ENCODE results near the gene TAGLN3.

TAGLN3 gene

DNA sequence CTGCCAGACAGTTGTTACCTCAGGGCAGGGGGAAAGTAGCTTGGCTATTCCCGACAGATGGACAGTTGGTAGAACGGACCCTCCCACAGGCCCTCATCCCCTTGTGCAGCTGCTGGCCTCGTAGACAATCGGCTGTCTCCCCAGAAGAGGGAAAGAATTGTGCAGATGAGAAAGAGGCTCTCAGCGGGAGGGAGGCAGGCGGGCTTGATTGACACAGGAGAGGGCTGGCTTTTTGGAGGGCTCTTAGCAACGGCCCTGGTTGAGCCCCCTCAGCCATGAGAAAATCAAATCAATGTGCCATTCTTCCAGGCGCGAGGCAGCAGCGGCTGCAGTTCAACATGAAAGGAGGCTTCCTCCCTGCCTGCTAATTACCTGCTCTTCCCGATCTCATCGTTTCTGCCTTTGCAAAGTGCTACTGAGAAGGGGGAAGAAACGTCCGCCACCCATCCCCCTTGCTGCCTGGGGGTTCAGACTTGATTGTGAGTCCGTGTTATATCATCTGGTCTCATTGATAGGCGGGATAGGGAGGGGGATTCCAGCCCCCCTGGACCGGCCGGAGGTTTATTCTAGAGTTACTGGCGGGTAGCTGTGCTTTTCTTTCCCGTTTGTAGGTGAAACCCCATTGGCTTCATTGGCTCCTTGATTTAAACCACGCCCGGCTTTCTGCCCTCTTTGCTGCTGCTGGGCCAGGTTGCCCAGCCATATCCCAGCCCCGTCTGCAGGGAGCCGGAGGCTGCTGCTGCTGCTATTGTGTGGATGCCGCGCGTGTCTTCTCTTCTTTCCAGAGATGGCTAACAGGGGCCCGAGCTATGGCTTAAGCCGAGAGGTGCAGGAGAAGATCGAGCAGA is at the start of gene TAGLN3:
TSS of gene TAGLN3 (plus strand) at position 287 of the 848 bp plus-strand sequence. CDS start at position 788, 501 bp downstream.
- FAIRE-seq, result no peak

DNA sequence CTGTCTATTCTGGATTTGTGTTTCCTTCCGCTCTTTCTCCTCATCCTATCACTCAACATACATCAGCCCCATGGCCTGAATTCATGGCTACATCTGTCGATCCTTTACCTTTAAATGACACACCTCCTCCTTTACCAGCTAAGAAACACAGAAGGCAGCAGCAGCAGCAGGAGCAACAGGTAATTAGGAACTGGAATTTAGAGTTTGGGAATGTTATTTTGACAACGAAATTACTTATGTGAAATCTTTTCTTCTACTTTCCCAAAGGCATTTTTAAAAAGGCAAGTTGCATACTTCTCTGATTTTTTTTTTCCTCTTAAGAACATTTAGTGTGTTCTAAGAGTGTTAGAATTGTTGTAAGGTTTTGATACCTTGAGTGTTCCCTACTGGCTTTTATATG is 49.0 kb upstream of the TAGLN3 start:
- FAIRE-seq, result no peak

DNA sequence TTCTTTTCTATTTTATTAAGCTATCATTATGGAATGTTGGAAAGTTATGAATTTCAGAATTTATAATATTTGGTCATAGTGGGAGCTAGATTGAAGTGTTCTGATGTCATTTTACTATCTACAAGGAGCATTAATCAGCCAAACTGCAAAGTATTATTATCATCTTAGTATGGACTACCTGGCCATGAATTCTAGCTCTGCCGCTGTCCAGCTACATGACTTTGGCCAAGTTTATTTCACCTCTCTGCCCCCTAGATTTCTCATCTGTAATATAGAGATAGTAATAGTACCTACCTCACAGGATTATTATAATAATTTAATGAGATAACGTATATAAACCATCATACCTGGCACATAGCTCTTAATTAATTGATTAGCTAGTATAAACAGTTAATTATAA is 47.7 kb upstream of the TAGLN3 start:
- no peak for FAIRE-seq

DNA sequence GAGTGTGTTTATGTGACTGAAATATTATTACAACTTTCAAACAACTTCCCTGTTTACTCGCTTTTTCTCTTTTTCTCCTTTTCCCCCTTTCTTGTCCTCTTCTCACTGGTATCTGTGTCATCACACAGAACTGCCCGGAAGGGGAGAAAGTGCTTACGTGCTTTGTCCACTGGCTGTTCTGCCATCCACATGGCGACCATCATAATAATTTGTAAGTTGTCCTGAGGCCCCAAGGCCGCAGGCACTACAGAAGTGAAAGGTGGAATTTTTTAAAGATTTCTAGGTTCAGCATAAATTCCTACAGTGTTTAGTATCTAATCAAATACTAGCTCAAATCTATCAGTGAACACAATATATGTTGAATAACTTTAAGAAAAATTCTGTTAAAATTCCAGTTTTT is 46.6 kb upstream of the TAGLN3 start:
- FAIRE-seq, result no peak

DNA sequence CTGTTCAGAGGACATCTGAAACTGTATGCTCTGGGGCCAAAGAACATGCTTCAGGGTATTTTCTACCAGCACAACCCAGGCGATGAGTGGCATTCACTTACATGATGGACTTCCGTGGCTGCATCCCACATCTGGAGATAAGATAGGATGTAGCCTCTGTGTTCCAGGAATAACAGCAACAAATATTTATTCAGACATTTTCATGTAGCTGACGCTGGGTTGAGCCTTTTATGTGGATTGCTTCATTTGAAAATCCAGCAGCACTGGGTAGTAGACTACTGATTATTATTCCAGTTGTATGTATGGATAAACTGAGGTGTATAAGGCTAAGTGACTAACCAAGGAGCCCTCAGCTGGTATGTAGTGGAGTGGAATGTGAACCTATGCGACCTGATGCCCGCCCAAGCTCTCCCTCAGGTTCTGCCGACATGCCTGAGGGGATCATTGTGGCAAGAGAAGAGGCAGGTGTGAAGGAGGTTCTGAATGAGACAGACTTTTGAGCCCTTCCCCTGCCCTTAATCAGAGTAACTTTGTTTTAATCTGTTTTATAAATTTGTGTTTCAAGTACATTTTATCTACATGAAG is 45.8 kb upstream of the TAGLN3 start:
- no peak for FAIRE-seq

DNA sequence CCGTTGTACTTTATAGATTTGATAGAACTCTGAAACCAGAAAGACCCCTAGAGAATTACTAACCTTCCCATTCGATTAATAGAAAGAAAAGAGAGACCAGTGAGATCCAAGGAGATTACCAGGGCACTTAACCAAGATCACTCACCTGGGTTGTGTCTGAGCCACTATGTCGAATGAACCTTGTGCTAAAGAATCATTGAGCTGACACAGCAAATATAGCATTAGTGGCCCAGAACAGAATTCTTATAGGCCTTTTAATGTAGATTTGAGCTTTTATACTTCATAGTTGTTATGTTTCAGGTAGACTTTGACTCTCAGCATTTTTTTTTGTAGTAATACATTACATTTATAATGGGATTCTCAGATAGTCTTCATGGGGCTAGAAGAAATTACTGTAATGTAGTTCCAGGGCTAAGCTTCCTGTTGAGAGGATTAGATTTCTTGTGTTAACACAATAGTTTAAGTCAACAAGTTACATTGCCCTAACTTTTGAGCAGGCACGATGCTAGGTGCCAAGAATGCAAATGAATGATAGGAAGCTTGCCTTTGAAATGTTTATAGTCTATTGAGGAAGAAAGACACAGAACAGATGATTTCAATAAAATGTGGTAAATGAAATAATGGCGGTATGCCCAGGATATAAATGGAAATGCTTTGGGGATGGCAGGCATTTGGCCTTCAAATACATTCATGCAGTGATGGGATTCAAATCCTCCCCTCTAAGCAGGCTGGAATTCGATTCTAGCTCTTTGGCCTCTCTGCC is 44.3 kb upstream of the TAGLN3 start:
- FAIRE-seq, result no peak

DNA sequence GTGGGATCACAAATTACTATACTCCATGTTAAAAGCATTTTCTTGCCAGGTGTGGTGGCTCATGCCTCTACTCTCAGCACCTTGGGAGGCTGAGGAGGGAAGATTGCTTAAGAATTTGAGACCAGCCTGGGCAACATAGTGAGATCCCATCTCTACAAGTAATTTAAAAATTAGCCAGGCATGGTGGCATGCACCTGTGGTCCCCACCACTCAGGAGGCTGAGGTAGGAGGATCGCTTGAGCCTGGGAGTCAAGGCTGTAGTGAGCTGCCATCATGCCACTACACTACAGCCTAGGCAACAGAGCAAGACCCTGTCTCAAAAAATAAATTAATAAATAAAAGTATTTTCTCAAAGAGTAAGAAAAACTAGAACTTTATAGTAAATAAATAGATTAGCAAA is 42.8 kb upstream of the TAGLN3 start:
- FAIRE-seq, result no peak

DNA sequence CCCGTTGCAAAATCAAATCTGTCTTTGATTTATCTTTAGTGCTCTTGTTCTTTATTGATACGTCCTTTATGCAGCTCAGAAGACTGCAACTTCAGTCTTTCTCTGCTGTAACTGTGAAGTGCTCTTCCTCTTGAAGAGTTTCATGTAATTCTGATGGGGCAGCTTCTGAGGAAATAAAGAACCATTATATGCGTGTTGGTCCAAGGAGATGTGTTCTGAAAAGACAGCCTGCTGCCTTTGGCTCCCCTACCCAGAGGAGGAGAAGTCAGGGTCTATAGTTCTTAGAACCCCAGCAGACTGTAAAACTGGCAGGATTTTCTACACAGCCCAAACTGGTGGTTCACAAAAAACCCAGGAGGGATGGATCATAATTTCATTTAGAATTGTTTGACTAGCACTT is 42.3 kb upstream of the TAGLN3 start:
- no peak for FAIRE-seq

DNA sequence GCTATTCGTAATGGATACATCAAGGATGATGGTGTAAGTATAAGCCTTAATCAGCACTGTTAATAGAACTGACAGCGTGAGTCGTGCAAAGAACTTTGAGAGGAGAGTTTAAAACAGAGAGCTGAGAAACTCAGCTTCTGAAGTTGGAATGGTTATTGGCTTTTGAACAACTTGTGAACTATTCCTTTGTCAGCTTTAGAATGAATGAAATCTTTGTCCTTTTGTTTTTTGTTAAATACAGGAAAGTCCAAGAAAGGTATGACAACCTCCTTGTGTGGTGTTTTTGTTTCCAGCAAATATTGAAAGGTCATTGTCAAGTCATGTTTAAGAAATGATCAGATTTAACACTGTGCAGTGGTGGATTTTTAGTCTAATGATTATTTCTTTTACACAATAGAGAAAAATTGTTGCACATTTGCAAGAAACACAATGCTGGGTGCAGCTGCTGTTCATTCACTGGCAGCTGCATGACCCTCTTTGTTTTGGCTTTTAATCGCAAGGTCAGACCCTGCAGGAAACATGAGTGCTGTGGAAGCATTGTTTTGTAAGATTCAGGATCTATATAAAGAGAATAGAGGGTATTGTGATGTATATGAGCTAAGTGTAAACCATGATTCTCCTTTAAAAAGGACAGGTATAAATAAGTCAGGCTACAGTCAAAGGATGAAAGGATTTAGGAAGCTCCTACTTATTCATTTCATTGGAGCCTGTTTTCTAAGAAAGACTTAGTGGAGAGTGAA is 41.6 kb upstream of the TAGLN3 start:
- no peak for FAIRE-seq

DNA sequence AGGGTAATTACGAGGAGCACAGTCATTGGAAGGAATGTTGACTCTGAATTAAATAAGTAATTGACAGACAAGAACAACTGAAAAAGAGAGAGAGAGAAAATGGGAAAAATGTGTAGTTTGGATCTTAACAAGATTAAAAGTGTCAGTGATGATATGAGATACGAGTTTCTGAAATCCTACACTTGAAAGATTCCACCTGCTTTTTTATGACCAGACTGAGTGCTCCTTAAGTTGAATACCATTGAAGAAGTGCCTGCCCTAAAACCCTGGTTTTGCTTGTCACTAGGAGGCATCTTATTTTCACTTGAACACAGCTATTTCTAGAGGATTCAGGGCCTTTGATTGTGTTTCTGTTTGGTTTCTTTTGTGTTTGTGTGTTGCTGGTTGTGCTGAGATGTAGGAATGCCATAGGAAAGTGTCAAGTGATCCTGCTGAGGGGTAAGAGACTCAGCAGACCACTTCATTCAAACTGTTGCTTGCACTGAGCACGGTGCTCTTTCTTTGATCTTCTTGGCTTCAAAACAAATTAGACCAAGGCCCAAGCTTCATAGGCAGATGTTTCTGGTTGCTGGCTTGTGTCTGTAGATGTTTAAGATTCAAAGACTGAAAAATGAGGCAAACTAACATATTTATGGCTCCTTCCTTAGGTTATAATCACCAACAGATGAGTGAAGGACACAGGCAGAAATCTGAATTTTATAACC is 37.1 kb upstream of the TAGLN3 start:
- no peak for FAIRE-seq

DNA sequence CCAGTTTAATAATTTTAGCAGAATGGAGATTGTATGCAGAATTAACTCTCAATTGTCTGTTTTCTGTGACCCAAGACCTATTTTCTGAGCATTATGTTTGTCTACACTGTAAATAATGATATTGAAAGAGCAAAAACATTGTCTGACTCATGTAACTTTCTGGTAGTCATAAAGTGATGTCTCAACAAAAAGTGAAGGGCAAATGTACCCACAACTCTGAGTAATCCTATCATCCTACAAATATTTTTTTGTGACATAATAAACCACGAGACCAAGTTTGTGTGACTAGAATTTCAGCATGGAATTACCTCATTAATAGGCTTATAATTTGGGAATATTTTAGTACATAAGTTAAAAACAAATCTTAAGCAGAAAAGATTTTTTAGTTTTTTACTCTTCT is 35.3 kb upstream of the TAGLN3 start:
- FAIRE-seq, result no peak

DNA sequence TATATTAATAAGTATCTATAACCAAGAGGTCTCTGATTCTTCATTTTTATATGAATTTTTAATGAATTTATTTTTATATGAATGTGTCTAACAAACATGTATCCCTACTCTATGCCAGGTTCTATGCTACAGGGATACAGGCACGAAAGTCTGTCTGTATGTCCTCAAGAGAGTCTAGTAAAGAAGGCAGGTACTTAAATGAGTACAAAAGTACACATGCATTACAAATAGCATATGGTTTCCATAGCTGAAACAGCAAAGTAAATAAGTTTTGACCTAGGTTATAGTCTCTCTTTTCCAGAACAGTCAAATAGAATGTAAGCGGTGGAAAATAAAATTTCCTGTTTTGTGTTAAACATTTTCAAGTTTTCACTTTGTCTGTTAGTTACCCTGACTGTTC is 33.2 kb upstream of the TAGLN3 start:
- FAIRE-seq, result no peak

DNA sequence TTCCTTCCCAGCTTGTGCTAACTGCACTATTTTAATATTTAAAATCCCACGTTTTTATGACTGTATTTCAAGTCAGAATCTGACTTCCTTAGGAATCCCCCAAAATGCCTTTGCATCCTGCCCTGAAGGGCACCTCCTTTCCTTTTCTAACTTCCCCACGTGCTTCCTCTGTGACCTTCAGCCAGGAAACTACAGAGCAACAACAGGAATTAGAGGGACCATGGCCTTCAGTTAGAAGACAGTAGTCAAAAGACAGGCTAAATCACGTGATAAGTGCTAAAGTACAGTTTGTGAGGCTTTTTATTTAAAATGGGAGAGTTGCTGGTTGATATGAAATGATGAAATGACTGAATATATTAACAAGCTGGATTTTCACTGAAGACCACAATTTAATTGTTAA is 31.7 kb upstream of the TAGLN3 start:
- no peak for FAIRE-seq

DNA sequence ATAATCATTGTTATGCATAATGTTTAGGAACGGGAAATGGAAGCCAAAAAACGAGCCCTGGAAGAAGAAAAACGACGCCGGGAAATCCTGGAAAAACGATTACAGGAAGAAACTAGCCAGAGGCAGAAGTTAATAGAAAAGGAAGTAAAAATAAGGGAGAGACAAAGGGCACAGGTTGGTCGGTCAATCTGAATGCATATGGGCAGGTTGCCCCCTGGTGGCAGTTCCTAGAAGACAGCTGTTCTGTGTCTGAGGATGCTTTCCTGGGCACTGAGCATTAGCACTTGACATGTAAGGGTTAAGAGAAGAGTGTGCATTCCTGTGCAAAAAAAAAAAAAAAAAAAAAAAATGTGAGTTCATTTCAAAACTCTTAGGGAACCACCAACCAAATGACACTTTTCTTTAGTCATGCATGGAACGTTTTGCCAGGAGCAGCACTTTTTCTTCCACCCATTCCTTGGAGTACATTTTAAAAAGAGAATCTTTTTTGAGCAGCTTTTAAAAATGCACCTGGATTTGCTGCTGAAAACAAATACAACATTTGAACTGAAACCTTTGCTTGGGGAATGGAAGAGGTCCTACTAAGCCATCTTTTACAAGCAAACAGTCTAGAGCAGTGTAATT is 31.0 kb upstream of the TAGLN3 start:
- no peak for FAIRE-seq

DNA sequence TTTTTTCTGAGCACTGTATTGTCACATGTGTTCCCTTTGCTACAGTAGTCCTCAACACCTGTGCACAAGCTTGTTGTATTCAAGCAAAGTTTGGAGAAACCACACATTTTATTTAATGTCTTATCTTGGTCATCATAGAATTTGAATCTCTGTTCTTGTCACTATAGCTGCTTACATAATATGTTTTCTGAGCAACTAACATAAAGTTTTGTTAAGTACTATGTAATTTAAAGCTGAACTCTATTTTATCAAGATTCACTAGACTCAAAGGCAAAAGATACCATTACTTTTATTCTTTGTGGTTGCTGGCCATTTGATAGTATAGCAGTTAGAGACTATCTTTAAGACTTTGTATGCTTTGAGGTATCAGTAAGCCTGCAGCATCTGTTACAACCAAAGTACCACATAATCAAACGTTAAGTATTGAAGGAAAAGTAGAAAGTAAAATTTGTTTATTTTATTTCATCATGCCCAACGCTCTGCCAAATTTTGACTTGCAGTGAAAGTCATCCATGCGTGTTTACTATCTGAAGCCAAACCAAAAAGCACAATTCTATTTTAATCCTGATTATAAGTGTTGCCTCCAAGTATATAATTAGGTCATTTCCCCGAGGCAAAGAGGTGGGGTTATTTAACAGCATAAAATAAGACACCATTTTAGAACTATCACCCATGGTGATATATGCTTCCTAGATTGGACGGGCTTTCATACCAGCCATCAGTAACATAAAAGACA is 30.2 kb upstream of the TAGLN3 start:
- FAIRE-seq, result no peak

DNA sequence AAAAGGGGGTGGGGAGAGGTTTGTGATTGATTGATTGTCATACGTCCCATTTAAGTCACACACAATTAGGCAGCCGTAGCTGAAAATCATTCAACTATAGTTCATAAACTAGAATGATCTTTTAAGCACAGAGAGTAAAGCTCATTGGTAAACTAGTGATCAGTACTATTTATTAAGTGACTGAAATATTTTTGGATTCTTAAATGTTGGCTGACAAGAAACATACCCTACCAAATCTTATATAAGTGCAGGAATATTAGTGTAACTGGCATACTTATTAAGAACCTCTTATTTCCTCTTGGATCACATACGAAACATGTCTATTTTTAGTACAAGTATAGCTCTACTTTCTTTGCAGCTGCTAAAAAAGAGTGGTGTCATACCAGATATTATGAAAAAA is 28.3 kb upstream of the TAGLN3 start:
- no peak for FAIRE-seq

DNA sequence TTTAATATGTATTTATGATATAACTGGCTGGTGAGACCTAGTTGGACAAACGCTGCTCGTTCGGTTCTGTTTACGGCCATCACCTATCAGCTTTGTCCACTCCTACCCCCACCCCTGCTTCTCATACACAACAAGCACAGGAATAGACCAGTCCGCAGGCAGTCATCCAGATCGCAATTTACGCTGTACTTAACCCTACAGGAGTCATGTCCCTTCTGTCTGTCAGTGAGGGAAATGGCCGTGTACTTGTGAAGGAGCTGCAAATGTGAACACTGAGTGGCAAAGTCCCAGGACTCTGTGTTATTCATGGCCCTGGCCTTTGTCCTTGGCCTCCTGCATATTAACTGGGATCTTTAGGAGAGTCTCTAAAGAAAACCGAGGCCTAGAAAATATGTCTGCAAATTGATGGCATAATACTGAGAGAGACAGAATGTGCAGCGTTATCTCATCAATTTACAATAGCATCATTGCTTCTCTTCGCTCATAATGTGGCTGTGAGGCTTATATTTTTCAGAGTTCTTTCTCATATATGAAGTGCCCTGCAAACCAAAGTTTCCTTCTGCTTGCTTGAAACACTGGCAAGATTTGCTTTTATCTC is 27.1 kb upstream of the TAGLN3 start:
- FAIRE-seq, result no peak

DNA sequence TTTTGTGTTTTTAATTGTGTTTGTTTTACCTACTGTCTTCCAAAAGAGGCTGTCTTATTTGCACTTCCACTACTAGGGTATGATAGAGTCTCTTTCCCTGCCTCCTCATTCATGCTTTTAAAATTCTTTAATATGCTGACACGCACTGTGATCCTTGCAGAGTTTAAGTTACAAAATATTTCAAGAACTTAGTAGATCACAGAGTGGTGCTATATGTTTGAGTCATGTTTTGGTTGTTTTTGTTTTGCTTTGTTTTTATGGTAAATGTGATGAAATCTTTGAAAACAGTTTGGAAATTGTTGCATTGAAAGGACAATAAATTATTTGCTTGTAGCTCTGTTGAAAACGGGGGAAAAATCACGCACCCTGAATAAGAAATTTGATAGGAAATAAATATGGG is 25.8 kb upstream of the TAGLN3 start:
- FAIRE-seq, result no peak

DNA sequence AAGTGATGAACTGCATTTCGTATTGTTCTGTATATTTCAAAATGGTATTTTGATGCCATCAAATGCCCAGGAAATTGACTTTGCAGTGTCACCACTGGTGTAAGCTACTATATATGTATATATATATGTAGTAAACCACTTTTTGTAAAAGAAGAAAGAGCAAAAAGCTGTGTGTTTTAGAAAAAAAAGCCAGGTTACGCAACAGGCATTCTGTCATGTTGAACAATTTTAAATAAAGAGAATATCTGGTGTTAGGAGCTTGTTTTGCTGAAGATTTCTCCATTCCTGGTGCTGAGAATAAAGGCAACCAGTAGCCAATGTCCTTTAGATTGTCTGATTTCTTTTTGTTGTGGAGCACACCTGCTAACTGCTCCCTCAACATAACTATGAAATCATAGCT is 23.6 kb upstream of the TAGLN3 start:
- FAIRE-seq, result no peak

DNA sequence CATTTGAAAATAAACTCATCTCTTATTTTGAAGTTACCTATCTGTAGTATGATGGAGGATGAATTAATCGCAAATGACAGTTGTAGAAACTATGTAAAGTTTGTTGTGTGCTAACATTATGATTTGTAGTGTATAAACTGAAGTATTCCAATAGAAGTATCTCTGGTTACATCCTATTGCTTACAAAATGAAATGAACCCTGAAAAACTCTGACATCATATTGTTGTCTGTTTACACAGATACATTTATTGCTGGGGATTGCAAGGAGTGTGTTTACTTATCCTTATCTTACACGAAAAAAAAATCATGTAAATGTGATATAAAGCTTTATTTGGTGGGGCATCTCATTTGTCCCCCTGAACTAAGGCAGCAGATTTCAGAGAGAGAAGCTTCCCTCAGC is 22.5 kb upstream of the TAGLN3 start:
- FAIRE-seq, result no peak
